Left ventricle myocardium superior (tissue), 1 donor: Measurements from ENCODE around the gene EVX1. TPM values are rescaled to one million over a fixed set of nuclear protein-coding genes. Genes with fewer than 3 reads are reported as not detected.

Experiments used
- ATAC-seq: fragments of 200-7000 bp; cut with Tn5 transposase; one replicate; pipeline ENCODE4 v1.9.1; 2020; ENCODE audit warnings: mild to moderate bottlenecking, moderate library complexity
- DNase-seq: peaks from one replicate; pipeline ENCODE4 v3.0.0-alpha.2; 2020
- intact Hi-C: fragments of 100-400 bp; cut with micrococcal nuclease; formaldehyde crosslinking; loops from one replicate; pipeline ENCODE4 v1.11.0; 2022
- long read RNA-seq: library from polyadenylated mRNA; unstranded; transcript quantifications from one replicate; pipeline ENCODE4 v2.0.0, GENCODE V29; 2021
- total RNA-seq: library from RNA; stranded (reverse); fragmentation: NEBNext Ultra II Directional; extraction: Animal tissue kit (Norgen Biotek cat#: 25700); gene quantifications from one replicate; pipeline ENCODE4 v1.2.1, GENCODE V29; 2021
- donor health status: DM: no; HTN: yes; CAD: no; lungs with severe emphysema.

The EVX1 gene
- total RNA-seq: not detected
- long read RNA-seq: 0 reads

DNA sequence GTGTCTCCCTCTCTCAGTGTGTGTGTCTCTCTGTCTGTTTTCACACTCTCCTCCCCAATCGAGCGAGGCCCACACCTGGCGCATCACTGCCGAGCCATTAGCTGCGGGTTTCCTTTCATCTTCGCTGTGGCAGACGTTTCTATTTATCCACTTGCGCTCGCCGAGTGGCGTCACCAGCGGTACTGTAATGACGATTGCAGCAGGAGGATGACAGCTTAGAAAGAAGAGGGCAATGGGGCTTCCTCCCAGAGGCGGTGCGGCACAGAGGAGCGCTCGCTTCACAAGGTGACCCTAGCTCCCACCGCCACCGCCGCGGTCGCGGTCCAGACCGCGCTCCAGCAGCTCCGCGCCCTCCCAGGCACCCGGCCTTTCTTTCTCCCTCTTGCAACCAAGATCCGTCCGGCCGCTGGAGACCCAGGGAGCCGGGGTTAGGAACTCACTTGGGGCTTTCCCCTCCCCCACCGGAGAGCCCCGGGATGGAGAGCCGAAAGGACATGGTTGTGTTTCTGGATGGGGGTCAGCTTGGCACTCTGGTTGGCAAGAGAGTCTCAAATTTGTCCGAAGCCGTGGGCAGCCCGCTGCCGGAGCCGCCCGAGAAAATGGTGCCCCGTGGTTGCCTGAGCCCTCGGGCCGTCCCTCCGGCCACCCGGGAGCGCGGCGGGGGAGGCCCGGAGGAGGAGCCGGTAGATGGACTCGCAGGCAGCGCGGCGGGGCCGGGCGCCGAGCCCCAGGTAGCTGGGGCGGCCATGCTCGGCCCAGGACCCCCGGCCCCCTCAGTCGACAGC is at the start of gene EVX1:
Gene EVX1 (plus strand): TSS at position 248 of the 785 bp plus-strand sequence. CDS start 229 bp downstream, at position 477.
- DNase-seq: no peak
- intact Hi-C loops: no loop called here
- no peak for ATAC-seq

DNA sequence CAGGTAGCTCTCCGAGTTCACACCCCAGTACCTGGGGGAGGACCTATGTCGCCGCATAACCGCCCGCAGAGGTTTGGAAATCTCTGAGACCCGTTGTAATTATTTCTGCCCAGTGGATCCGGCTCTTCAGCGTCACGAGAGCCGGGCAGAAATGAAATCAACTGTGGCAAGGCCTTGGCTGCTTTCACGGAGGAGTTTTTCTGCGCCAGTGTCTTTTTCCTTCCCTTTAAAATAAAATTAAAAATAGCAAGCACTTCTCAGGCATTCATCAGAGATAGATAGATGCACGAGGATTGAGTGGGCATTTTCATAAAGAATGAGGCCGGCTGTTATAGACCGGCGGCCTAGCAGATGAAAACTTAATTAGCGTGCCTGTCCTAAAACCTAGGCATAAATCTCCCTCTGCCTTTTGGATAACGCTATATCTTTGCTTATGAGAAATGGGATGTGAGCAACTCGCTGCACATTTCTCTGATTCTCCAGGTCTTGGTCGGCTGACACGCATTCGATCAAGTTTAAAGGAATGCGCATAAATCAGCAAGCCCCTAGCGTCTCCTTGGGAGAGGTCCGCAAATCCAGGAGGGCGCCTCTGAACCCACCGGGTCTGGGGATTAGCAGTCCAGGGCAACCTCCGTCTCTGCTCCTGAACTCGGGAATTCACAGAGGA is 49.1 kb upstream of the EVX1 start:
- ATAC-seq: no peak
- DNase-seq: no peak
- intact Hi-C loops: no loop called here

DNA sequence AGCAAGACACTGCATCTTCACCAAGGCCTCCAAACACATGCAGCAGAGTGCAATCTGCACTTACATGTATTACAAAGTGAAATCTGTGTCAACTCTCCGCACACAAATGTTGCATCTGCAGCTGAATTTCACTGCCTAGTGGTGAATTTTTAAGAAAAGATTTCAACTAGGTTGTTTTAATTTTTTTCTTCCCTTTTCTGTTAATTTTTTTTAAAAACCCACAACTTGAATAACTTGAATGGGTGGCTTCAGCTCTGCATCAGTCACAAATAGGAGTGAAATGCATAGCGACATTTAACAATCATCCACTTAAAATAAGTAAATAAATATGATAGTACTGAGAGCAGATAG is 48.6 kb upstream of the EVX1 start:
- intact Hi-C loops: no loop called here
- ATAC-seq (no peak), DNase-seq (no peak)

DNA sequence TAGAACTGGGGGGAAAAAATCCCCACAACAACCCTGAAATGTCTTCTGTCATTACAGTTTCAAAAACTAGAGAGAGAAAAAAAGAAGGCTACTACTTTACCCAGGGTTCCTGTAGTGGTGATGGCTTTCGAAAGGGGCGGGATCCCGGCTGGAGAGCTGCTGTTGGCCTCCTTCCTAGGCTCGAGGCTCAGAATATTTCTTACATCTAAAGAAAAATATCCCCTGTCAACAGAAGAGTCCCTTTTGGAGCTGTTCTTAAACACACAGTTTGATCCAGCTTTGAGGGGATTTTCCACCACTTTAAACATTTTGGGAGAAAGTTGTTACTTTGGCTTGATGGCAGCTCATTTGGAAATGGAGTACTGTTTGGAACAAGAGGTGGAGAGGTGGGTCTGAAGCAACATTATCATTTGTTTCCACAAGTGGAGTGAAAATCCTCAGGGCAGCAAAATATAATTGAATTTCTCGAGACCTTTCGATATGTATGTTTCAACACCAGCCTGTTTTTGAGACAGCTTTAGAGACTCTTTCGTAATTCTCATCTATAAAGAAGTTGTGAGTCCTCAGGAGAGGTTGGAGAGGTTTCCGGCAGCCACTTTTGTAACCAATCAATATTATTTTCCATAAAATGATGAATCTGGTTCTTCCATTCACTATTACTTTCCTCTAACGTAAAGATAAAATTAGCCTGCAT is 47.8 kb upstream of the EVX1 start:
- ATAC-seq (no peak), DNase-seq (no peak)
- intact Hi-C loops: no loop called here

DNA sequence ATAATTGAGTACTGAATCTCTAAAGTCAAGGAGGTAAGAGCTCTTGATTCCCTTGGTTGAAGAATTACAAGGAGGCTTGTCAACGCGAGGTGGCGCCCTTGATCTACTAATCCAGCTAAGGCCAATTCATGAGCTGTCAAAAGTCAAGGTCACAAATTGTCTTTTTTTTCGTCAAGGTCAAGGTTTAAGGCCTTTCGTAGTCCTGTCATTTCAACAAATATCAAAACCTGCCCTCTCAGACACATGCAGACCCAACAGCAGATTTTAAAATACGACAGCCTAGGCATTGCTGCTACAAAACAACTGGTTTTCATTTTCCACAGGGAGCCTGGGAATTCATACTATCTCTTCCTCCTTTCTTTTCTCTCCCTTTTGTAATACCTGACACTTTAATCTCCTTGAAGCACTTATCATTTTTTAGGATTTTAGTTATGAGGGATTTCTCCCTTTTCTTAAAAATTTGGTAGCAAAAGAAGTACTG is 46.3 kb upstream of the EVX1 start:
- peak; percentile 52 for ATAC-seq
- intact Hi-C loops: no loop called here
- peak; percentile 91 for DNase-seq

DNA sequence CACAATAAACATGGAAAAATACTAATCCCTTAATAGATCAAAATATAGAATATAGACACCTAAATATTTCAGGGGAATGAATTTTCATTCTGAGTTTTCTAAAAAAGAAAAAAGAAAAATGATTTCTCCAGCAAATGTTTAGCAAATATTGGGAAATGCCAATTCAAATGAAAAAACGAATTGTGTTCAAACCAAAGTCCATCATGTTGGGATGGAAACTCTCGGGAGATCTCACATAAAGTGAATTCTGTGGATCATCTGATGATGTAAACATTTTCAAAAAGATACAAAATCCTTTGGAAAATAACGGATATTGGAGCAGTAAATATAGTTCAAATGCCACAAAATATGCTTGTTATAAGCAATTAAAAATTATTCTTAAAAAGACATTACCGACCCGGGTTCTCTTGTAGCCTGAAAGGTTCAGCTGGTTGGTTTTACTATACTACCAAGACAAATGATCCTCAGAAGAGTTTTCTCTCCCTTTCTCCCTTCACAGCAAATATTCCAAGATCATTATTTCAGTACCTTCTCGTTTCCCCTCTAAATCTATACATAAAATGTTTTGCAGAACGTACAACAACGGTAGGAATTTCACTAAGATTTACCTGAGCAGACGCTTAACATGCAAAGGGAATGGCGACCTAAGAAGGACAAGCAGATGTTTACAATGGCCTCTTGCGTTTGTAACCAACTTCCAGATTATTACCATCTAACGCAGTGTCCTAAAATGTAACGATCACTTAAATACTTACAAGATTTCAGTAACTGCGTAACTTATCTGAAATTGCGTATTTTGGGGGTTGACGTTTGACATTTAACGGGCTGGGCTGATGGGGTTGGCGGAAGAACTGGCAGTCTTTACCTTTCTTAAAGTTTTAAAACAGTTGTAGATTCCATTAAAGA is 45.2 kb upstream of the EVX1 start:
- intact Hi-C loops: no loop called here
- no peak for DNase-seq
- ATAC-seq: no peak

DNA sequence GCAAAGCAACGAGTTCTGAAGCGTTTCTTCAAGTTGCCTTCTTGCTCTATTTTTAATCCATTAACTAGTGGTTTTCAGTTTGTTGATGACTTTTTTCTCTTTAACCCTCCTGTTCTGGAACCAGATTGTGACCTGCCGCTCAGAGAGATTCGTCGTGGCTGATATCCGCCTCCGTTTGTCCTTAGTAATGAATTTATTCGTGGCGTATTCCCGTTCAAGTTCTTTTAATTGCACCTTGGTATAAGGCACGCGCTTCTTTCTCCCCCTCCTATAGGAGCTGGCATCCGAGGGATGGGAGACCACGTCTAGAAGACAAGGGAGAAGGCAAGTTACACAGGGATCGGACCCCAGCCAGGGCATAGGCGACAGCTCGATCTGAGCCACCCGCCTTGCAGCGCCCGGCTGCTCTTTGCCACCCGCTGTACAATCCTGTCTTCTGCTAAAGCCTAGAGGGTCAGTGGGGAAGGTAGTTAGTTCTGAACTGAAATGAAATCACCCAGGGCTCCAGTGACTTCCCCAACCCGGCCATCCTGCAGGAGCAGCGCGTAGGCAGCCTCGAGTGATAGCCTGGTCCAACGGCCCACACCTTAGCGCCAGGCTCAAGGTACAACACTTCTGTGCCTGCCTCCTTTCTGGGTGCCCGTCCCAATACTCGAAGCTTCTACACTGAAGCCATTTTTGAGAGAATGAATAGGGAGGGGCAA is 44.3 kb upstream of the EVX1 start:
- DNase-seq (no peak), ATAC-seq (no peak)
- intact Hi-C loops: no loop called here

DNA sequence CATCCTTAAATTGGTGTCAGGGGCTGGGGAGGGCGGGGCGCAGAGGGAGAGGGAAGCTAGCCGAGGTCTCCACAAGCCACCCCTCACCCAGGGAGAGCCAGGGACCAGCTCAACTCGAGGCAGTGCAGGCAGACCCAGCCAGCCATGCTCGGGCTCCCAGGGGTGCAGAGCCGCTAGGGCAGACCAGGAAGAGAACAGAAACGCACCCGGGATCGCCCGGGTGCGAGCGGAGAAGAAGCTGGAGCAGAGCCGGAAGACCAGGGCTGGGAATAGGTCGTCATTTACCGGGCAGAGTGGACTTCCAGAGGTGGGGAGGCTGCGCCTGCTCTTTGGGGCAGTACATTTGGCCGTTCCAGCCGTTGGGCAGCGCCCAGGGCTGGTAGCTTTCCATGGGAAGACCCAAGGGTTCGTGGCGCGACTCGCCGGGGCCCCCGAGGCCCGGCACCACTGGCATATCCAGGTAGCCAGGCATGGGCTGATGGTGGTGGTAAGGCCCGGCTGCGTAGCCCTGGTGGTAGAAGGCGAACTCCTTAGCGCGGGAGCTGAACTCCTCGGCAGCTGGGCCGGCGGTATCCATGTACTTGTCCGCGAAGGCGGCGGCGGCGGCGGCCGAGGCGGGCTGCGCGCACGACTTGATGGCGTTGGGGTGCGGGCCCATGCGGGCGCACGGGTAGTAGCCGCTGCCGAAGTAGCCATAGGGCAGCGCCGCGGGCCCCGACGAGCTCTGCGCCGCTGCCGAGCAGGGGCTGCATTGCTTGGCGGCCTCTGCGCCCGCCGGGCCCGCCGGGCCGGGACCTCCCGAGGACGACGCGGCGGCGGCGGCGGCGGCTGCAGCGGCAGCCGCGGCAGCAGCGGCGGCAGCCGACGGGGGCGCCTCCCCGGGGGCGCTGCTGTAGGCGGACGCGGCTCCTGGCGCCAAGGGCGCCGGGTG is 43.5 kb upstream of the EVX1 start:
- intact Hi-C loops: no loop called here
- DNase-seq: no peak
- ATAC-seq: no peak

DNA sequence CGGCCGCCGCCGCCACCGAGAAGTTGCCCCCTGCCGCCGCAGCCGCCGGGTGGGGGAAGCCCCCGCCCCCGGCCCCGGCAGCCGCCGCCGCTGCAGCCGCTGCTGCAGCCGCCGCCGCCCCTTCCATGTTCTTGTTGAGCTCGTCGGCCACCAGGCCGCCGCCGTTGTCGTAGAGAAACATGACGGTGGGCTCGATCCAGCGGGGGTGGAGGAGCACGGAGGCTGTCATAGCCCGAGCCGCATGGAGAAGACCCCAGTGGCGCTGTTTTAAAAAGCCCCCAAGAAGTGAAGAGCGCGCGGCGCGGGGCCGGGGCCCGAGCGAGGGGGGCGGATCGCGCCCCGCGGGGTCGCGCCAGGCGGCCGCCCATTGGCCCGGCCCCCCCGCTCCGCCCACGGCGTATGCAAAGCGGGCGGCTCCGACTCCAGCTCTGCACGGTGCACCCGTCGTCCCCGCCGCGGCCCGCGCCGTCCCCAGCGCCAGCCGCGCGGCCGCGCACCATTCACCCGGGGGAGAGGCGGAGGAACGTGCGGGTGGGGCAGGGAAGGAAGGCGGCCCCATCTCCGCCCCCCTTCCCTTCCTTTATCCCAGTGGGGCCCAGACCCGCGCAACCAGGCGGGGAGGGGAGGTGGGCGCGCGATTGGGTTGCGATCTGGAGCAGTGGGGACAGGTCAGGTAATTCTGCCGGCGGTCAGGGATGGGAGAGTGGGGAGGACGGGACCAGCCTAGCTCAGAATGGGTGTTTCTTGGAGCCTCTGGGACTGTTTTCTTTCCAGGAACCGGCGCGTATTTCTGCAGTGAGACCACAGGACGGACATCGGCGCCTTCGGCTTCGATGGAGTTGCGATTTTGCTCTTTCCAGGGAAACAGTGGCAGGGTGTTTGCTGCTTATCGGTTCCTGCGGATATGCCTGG is 42.5 kb upstream of the EVX1 start, which contains the start of gene HOXA13:
Gene HOXA13 (minus strand): TSS at position 243 of the 912 bp plus-strand sequence. CDS start 14 bp downstream, at position 229.
- intact Hi-C loops: no loop called here
- ATAC-seq (peak; percentile 45), DNase-seq (no peak)

DNA sequence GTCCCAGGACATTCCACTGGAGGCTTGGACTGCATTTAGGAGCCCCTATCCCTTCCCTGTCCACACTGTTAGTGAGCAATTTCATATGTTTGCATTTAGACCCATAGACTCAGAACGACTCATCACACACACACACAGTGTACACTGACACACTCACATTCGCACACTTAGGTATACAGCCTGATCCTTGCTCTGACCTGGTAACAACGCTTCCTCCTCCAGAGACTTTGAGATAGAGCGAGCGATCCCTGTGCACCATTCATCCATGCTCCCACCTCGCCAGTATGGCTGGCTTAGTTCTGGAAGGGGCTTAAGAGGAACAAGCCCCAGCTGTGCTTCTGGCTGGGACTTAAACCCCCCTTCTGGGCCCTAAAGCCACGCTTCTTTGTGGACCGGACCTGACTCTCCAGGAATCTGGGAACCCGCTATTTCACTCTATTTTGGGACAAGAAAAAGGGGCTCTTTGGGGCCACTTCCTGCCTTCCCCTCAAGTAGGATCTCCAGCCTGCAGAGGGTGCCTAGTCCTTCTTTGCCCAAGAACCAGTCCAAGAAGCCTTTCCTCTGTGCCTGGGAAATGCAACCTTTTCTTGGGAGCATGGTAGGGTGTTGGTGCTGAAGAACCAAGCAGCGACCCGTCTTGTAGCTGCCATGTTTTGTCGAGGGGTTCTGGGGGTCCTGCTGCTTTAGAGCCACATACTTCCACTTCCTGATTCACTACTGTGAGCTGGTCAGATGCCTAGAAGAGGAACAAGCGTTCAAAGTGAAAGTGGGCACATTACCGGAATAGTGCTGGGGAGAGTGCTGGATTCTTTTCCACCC is 41.6 kb upstream of the EVX1 start:
- ATAC-seq (no peak), DNase-seq (no peak)
- intact Hi-C loops: no loop called here

DNA sequence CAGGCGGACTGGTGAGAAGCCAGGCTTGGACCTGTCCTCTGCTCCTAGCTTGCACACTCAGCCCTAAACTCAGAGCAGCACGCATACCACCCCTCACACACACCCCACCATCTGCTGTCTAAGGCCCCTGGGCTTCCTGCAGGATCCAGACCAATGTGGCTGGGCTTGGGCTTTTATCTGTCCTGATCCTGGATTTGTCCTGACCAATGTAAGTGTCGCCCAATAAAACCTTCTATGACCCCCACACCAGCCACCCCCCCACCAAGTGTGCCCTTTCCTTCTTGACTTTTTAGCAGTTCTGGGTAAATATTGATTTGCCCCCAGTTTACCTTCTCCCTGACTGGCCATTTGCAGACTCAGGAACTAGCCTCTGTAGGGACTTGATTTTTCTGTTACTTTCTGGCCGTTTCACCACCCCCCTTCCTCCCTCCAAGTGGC is 41.0 kb upstream of the EVX1 start:
- DNase-seq (no peak), ATAC-seq (no peak)
- intact Hi-C loops: no loop called here

DNA sequence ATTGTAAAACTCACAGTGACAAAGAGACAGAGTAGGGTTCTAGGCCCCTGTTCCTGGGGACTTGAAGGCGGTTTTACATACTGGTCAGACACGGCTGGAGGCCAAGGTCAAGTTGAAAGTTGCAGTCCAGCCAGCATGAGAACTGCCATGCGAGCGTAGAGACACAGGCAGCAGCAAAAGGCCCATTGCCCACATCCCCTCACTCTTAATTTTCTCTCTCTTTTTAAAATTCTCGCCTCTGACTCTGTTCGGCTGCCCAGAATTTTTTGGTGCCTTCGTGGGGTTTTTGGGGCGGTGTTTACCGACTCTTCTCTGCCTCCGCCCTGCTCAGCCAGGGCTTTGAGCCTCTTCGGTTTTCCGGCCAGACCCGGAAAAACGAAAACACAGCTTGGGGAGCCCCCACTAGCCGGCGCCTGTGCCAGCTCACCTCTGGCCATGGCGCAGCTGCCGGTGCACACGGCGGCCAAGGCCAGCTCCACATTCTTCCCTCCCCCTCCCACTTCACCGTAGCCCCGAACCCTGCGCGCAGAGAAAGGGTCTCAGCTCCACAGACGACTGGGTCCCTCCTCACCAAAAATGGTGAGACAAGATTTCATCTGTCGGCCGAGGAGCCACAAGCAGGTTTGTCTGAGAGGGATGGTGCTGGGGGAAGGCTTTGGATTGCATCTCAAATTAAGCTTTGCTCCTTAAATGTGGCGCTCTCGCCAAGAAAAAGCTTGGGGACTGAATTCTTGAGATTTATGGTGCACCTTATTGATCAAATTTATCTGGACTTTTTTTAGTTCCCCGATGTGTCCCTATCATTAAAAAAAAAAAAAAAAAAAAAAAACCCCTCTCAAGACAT is 40.4 kb upstream of the EVX1 start:
- DNase-seq (no peak), ATAC-seq (no peak)
- intact Hi-C loops: no loop called here

DNA sequence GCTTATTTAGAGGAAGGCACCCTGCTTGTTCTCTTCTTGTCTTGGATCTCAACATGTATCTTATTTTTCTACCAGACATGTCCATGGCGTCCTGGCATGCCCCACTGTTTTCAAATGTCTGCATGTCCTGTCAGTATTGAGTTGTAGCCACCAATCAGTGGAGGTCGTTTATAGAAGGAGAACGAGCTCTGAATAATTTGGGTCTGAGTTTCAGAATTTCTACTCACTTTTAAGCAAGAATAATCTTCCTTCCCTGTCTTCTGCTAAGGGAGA is 39.8 kb upstream of the EVX1 start:
- intact Hi-C loops: no loop called here
- ATAC-seq: no peak
- no peak for DNase-seq

DNA sequence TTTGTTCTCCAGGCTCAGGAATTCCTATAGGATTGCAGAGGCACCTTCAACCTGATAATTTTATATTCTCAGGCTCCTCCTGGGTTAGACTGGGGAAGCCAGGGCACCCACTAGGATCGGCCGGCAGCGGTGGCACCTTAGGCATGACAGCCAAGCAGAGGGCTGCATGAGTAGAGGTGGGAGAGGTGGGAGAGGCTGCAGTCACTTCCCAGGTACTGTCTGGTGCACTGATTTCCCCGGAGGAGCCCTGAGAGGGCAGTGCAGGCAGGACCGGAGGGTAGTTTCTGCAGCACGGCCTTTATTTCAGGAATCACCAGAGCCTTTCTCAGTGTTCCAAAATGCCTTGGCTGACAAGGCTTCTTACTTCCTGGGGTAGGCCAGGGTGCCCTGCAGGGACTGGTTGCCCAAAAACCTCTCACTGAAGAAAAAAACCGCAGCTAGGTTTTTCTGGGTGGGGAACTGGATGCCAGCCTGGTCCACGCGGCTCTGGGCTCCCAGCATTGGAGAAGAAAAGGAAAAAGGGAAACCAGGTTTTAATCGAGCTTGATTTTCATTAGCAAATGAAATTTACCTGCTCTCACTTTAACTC is 39.1 kb upstream of the EVX1 start:
- intact Hi-C loops: no loop called here
- DNase-seq: no peak
- ATAC-seq: no peak
